Measurements from ENCODE around the gene NOS1AP. TPM values are rescaled to one million over a fixed set of nuclear protein-coding genes. Genes with fewer than 3 reads are reported as not detected.

NOS1AP gene
- total and polyA plus RNA-seq, 8 donors: 0.25 to 13.8 (median 6.2) TPM

GRCh38 chr1:162229549-162229948 lies 160.1 kb downstream of the NOS1AP start:
- no peak overlapping the region for H3K4me3 ChIP-seq
- no peaks in the 10 kb centered on the region for H3K27me3 ChIP-seq
- no peak for TF ChIP-seq EP300 (IDR thresholded peaks at IDR 0.05)
- TF ChIP-seq POLR2A (IDR thresholded peaks at IDR 0.05): no peak
- no peak for TF ChIP-seq POLR2AphosphoS5 (IDR thresholded peaks at IDR 0.05)
- TF ChIP-seq CTCF (IDR thresholded peaks at IDR 0.05): no peak
- DNase-seq: no peak
- no peaks in the 10 kb centered on the region for H3K36me3 ChIP-seq
- peaks cover 3 to 33% (median 20%) of the 10 kb centered on the region in 4 donors for H3K4me1 ChIP-seq
- intact Hi-C loops (cut with DNase I; ENCODE audit: low total_unique reads): no loop called here
- no peak overlapping the region for H3K27ac ChIP-seq
- WGBS, 5 donors: 64 to 69% (median 65%) methylated on average over 2 of the region's 2 CpGs
- H3K9me3 ChIP-seq: no peaks in the 10 kb centered on the region

- peaks cover 3 to 34% (median 21%) of the 10 kb centered on the region in 4 donors for H3K4me1 ChIP-seq
- H3K27ac ChIP-seq: no peak overlapping the region
- no peak overlapping the region for H3K4me3 ChIP-seq
- intact Hi-C loops (cut with DNase I; ENCODE audit: low total_unique reads): no loop called here
- no peaks in the 10 kb centered on the region for H3K9me3 ChIP-seq
- DNase-seq: peak; percentile 44 to 62
- no peaks in the 10 kb centered on the region for H3K27me3 ChIP-seq
- TF ChIP-seq EP300 (IDR thresholded peaks at IDR 0.05) (no peak), POLR2A (IDR thresholded peaks at IDR 0.05) (no peak)
- WGBS, 5 donors: 50 to 66% (median 59%) methylated on average over 2 to 3 of the region's 3 CpGs
- no peaks in the 10 kb centered on the region for H3K36me3 ChIP-seq
Measured at GRCh38 chr1:162230096-162230495, 160.6 kb downstream of the NOS1AP start.

- no peaks in the 10 kb centered on the region for H3K27me3 ChIP-seq
- peaks cover 3 to 38% (median 23%) of the 10 kb centered on the region in 4 donors for H3K4me1 ChIP-seq
- H3K9me3 ChIP-seq: no peaks in the 10 kb centered on the region
- no peak overlapping the region for H3K4me3 ChIP-seq
- DNase-seq: no peak
- H3K27ac ChIP-seq: no peak overlapping the region
- H3K36me3 ChIP-seq: no peaks in the 10 kb centered on the region
- 63 to 77% (median 68%) methylated on average over 3 of the region's 3 CpGs for WGBS, 5 donors
- no peak for TF ChIP-seq CTCF (IDR thresholded peaks at IDR 0.05)
- TF ChIP-seq POLR2AphosphoS5 (IDR thresholded peaks at IDR 0.05): no peak
- no peak for TF ChIP-seq POLR2A (IDR thresholded peaks at IDR 0.05)
- no peak for TF ChIP-seq EP300 (IDR thresholded peaks at IDR 0.05)
- intact Hi-C loops (cut with DNase I; ENCODE audit: low total_unique reads): no loop called here
Measured at GRCh38 chr1:162230517-162230916, 161.0 kb downstream of the NOS1AP start.

GRCh38 chr1:162232034-162232711 lies 162.7 kb downstream of the NOS1AP start:
- TF ChIP-seq POLR2A (IDR thresholded peaks at IDR 0.05) (no peak), POLR2AphosphoS5 (IDR thresholded peaks at IDR 0.05) (no peak), EP300 (IDR thresholded peaks at IDR 0.05) (no peak), CTCF (IDR thresholded peaks at IDR 0.05) (no peak)
- Histone ChIP-seq H3K4me3 (no peak overlapping the region), H3K4me1 (peaks cover 3 to 35% (median 24%) of the 10 kb centered on the region in 4 donors), H3K36me3 (no peaks in the 10 kb centered on the region), H3K27me3 (no peaks in the 10 kb centered on the region), H3K27ac (no peak overlapping the region), H3K9me3 (no peaks in the 10 kb centered on the region)
- WGBS, 5 donors: 78 to 85% (median 84%) methylated on average over 3 of the region's 3 CpGs
- DNase-seq: no peak
- intact Hi-C loops (cut with DNase I; ENCODE audit: low total_unique reads): no loop called here

- TF ChIP-seq EP300 (IDR thresholded peaks at IDR 0.05) (no peak), CTCF (IDR thresholded peaks at IDR 0.05) (no peak), POLR2A (IDR thresholded peaks at IDR 0.05) (no peak)
Measured at GRCh38 chr1:162233066-162233465, 163.6 kb downstream of the NOS1AP start.

More at GRCh38 chr1:162233066-162233465, 163.6 kb downstream of the NOS1AP start:
- Histone ChIP-seq H3K36me3 (no peaks in the 10 kb centered on the region), H3K4me1 (peaks cover 3 to 35% (median 24%) of the 10 kb centered on the region in 4 donors), H3K27ac (no peak overlapping the region), H3K9me3 (no peaks in the 10 kb centered on the region), H3K27me3 (no peaks in the 10 kb centered on the region), H3K4me3 (no peak overlapping the region)
- intact Hi-C loops (cut with DNase I; ENCODE audit: low total_unique reads): no loop called here
- DNase-seq: no peak
- WGBS, 5 donors: 93 to 100% (median 100%) methylated on average over 1 of the region's 1 CpG

Data from stomach (tissue), 9 donors.